HepG2 (cell line): ENCODE measurements around the gene CITED4. TPM values are rescaled to one million over a fixed set of nuclear protein-coding genes. Genes with fewer than 3 reads are reported as not detected.
A peak's percentile ranks its signal among the peaks of the same experiment; 100 is the strongest.

Source experiments
- ATAC-seq: fragments of 200-7000 bp; cut with Tn5 transposase; 3 replicates; pipeline ENCODE4 v1.9.1; 2020; ENCODE audit warnings: mild to moderate bottlenecking, moderate library complexity
- BruUV-seq: library from RNA; stranded (reverse); fragments of 400-500 nt; replicated peaks from 2 replicates; lab custom pipeline; 2021; lab: Mats Ljungman, UMichigan
- CTCF ChIA-PET: fragments of 300-600 bp; formaldehyde crosslinking; extraction: SDS; loops from one replicate; lab custom pipeline; 2021; ENCODE audit warnings: low total read pairs, inconsistent platforms, low intra/inter-chr PET ratio; lab: Yijun Ruan, JAX
- POLR2A ChIA-PET: fragments of 350-600 bp; sonication (Branson Sonifier 250); formaldehyde crosslinking; loops from one replicate; lab custom pipeline; 2020; ENCODE audit warnings: antibody characterized with exemption, inconsistent platforms; lab: Yijun Ruan, JAX
- DNase-seq: peaks from one replicate; pipeline ENCODE4 v3.0.0-alpha.2; 2015; ENCODE audit warnings: low spot score
- FAIRE-seq: peaks from 3 replicates; lab custom pipeline; 2011; peaks lifted over from hg19 to GRCh38; lab: Jason Lieb, UNC
- H2AFZ ChIP-seq: one replicate; pipeline ENCODE4 v1.6.1; 2011; ENCODE audit warnings: low read length, inconsistent platforms
- H3K27ac ChIP-seq: fragments of 300-600 bp; 3 replicates; pipeline ENCODE4 v1.8.0; 2011; ENCODE audit warnings: mixed run types, mild to moderate bottlenecking, mixed read lengths, low read length, inconsistent platforms; ENCODE audit not compliant: insufficient read depth; ENCODE audit errors: extremely low read length
- H3K27me3 ChIP-seq, 2 experiments: fragments of 200-600 bp in 1 of 2; 2 replicates in 1 of 2; 3 replicates in 1 of 2; pipeline versions ENCODE4 v1.6.0 to v1.8.0; 2011; ENCODE audit warnings: low read length in 2 of 2, mild to moderate bottlenecking in 2 of 2, moderate library complexity in 2 of 2, inconsistent platforms in 1 of 2; ENCODE audit not compliant: insufficient read depth in 2 of 2, control insufficient read depth in 1 of 2
- H3K36me3 ChIP-seq, 2 experiments: fragments of 200-600 bp in 1 of 2; replicated peaks in 1 of 2; 2 replicates in 1 of 2; 3 replicates in 1 of 2; pipeline versions ENCODE4 v1.5.1 to v1.8.0; 2011; ENCODE audit warnings: low read length in 2 of 2, inconsistent platforms in 1 of 2; ENCODE audit not compliant: insufficient read depth in 2 of 2, control insufficient read depth in 1 of 2
- H3K4me1 ChIP-seq: 2 replicates; pipeline ENCODE4 v1.5.1; 2012; ENCODE audit warnings: low read length, inconsistent platforms; ENCODE audit not compliant: insufficient read depth
- H3K4me2 ChIP-seq: 2 replicates; pipeline ENCODE4 v1.6.0; 2011; ENCODE audit warnings: low read depth, low read length, inconsistent platforms
- H3K4me3 ChIP-seq, 3 experiments: fragments of 200-600 bp in 1 of 3; sonication (generic), shearing (Covaris generic) in 1 of 3; replicated peaks in 1 of 3; 2 replicates each; pipeline ENCODE4 v1.5.1; 2011 to 2016; ENCODE audit warnings: low read length in 3 of 3, inconsistent platforms in 2 of 3, low read depth in 2 of 3, mild to moderate bottlenecking in 2 of 3, control low read depth in 1 of 3, mixed read lengths in 1 of 3; ENCODE audit not compliant: insufficient read depth in 1 of 3
- H3K79me2 ChIP-seq: one replicate; pipeline ENCODE4 v1.6.1; 2011; ENCODE audit warnings: low read length, inconsistent platforms; ENCODE audit not compliant: insufficient read depth
- H3K9ac ChIP-seq: 2 replicates; pipeline ENCODE4 v1.6.0; 2011; ENCODE audit warnings: mild to moderate bottlenecking, low read depth, low read length, inconsistent platforms; ENCODE audit not compliant: insufficient read depth
- H3K9me3 ChIP-seq: 2 replicates; pipeline ENCODE4 v1.5.1; 2012; ENCODE audit warnings: mild to moderate bottlenecking, low read length
- H4K20me1 ChIP-seq: 2 replicates; pipeline ENCODE4 v1.6.0; 2011; ENCODE audit warnings: inconsistent platforms, mild to moderate bottlenecking, low read length, moderate library complexity; ENCODE audit not compliant: insufficient read depth
- KLF6 ChIP-seq: IDR thresholded peaks from 2 replicates; pipeline ENCODE4 v1.8.0; 2016; ENCODE audit warnings: missing biosample characterization, missing genetic modification reagents
- MAF1 ChIP-seq: sonication (generic); formaldehyde crosslinking; IDR thresholded peaks from 2 replicates; pipeline ENCODE4 v1.5.0; 2020; ENCODE audit warnings: missing genetic modification reagents, borderline replicate concordance
- NFE2 ChIP-seq: sonication (generic); formaldehyde crosslinking; IDR thresholded peaks from 2 replicates; pipeline ENCODE4 v1.4.0; 2020; ENCODE audit warnings: missing genetic modification reagents
- TAF15 ChIP-seq: fragments of 200-400 bp; formaldehyde crosslinking; IDR thresholded peaks from one replicate; pipeline ENCODE4 v1.6.1; 2018; ENCODE audit warnings: mild to moderate bottlenecking, low read depth, low read length; ENCODE audit not compliant: poor library complexity, severe bottlenecking
- ZFAT ChIP-seq: sonication (generic); formaldehyde crosslinking; conservative IDR thresholded peaks from 2 replicates; pipeline ENCODE4 v1.8.1; 2023; ENCODE audit warnings: missing genetic modification reagents, inconsistent platforms
- ZNF451 ChIP-seq: sonication (generic); formaldehyde crosslinking; IDR thresholded peaks from 2 replicates; pipeline ENCODE4 v1.5.0; 2020; ENCODE audit warnings: mild to moderate bottlenecking, missing genetic modification reagents
- ZNF572 ChIP-seq: sonication (generic); formaldehyde crosslinking; IDR thresholded peaks from 2 replicates; pipeline ENCODE4 v1.5.1; 2020; ENCODE audit warnings: mild to moderate bottlenecking, missing genetic modification reagents
- ZNF672 ChIP-seq: sonication (generic); formaldehyde crosslinking; IDR thresholded peaks from 2 replicates; pipeline ENCODE4 v1.8.1; 2022; ENCODE audit warnings: missing genetic modification reagents
- ZNF75D ChIP-seq: sonication (generic); formaldehyde crosslinking; IDR thresholded peaks from 2 replicates; pipeline ENCODE4 v1.8.1; 2023; ENCODE audit warnings: missing genetic modification reagents, mild to moderate bottlenecking, borderline replicate concordance
- ZNF781 ChIP-seq: sonication (generic); formaldehyde crosslinking; IDR thresholded peaks from 2 replicates; pipeline ENCODE4 v1.5.1; 2020; ENCODE audit warnings: borderline replicate concordance, mild to moderate bottlenecking, missing genetic modification reagents; ENCODE audit errors: not compliant biosample characterization
- WGBS: methylation state at CpG from one replicate; pipeline ENCODE4 v1.1.6; 2017; ENCODE audit warnings: low lambda C conversion rate; 5-methylcytosine and 5-hydroxymethylcytosine counted together
- in situ Hi-C: cut with HindIII; loops from 2 replicates; pipeline ENCODE4 v1.10.0; 2017; ENCODE audit warnings: low pct_unique_long_range_greater_than_20kb; ENCODE audit not compliant: extremely low pct_ligation_motif_present
- intact Hi-C: fragments of 100-400 bp; cut with micrococcal nuclease; formaldehyde crosslinking; loops from one replicate; pipeline ENCODE4 v1.10.0; 2022; ENCODE audit not compliant: unreplicated experiment
- polyA plus RNA-seq, 8 experiments: library from polyadenylated mRNA; depleted of rRNA in 3 of 8; stranded (reverse) in 7 of 8; unstranded in 1 of 8; fragments of >200 nt; fragmentation: Illumina TruSeq in 4 of 8; extraction: Trizol in 4 of 8; gene quantifications; 2 replicates each; pipeline versions ENCODE4 v1.2.1 to v1.2.3, GENCODE V29; 2011 to 2016; ENCODE audit warnings: low read depth in 4 of 8, missing spikeins in 1 of 8, mixed read lengths in 1 of 8; ENCODE audit not compliant: insufficient read depth in 1 of 8
- total RNA-seq, 5 experiments: library from RNA; depleted of rRNA; stranded (reverse); fragments of >200 nt; fragmentation: Illumina TruSeq; extraction: Trizol; gene quantifications; 2 replicates each; pipeline ENCODE4 v1.2.3, GENCODE V29; 2016; ENCODE audit warnings: low read depth in 1 of 5
- TF ChIP-seq, protein P1 (sequence below): sonication (generic); formaldehyde crosslinking; IDR thresholded peaks from 2 replicates; pipeline ENCODE4 v1.5.1; 2020; ENCODE audit warnings: missing genetic modification reagents, mild to moderate bottlenecking, borderline replicate concordance
- TF ChIP-seq, protein P2 (sequence below): sonication (generic); formaldehyde crosslinking; IDR thresholded peaks from 2 replicates; pipeline ENCODE4 v1.9.0; 2022; ENCODE audit warnings: low read depth, missing genetic modification reagents
- TF ChIP-seq, protein P3 (sequence below): IDR thresholded peaks from 2 replicates; pipeline ENCODE4 v1.6.1; 2016; ENCODE audit warnings: mild to moderate bottlenecking, missing biosample characterization, missing genetic modification reagents

The CITED4 gene
- total and polyA plus RNA-seq, 2 of the 13 experiments (the other 11 are each of a cell fraction or from before 2014, with no cell fraction given): 1.5 to 9.9 TPM

DNA sequence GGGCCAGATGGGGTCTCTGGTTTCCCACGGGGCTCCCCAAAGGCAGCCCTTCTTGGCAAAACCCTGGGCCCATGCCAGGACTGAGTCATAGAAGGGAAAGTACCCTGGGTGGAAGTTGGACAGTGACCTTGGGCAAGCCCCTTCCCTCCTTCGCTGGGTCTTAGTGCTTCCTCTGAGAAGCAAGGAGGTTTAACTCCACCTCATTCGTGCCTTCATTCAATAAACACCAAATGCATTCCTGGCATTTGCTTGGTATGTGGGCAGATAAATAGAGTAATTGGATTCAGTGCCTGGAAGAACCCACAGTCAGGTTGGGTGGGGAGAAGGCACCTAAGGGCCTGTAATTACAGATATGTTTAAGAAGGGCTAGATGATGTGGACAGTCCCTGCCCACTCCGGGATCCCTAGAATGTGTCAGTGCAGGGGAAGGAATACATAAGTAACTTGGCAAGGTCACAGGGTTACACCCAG lies 36.3 kb upstream of the CITED4 start:
- CTCF ChIA-PET: no interaction called here
- Histone ChIP-seq H3K4me2 (no peak overlapping the region), H3K79me2 (no peaks in the 10 kb centered on the region), H3K27ac (no peak overlapping the region), H2AFZ (no peak overlapping the region), H3K9me3 (peaks cover 19% of the 10 kb centered on the region), H3K4me1 (peaks cover 33% of the 10 kb centered on the region), H3K4me3 (no peak overlapping the region), H4K20me1 (no peaks in the 10 kb centered on the region), H3K9ac (no peak overlapping the region), H3K36me3 (no peaks in the 10 kb centered on the region), H3K27me3 (peaks cover 1 to 2% of the 10 kb centered on the region in 2 experiments; a peak in 2 of 5 replicates)
- 27% methylated on average over 1 of the region's 4 CpGs for WGBS
- DNase-seq: no peak
- intact Hi-C loops: no loop called here
- no TSS peak for BruUV-seq
- no peak for FAIRE-seq
- POLR2A ChIA-PET: no interaction called here
- TF ChIP-seq ZFAT (CRISPR knock-in tag): no peak
- TF ChIP-seq KLF6: no peak
- TF ChIP-seq, all 625 proteins: peak for 0
- in situ Hi-C loops: no loop called here
- ATAC-seq: no peak

DNA sequence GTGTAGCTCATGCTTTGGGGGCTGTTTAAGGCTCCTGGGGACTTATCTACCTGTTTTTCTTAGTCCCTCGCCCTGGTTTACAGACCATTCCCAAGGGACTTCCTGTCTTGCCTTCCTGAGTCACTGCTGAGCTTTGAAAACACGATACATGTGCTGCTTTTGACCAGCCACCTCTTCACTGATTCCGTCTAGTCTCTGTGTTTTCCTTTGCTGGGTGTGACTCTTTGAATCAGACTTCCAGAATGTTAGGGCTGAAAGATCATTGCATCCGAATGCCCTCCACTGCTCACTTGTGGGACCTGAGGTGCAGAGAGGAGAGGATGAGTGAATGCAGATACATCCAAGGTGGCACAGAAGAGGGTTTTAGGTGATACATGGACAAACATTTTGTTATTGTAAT lies 35.4 kb upstream of the CITED4 start:
- ATAC-seq: no peak
- Histone ChIP-seq H4K20me1 (no peaks in the 10 kb centered on the region), H3K4me2 (peak overlapping the region; percentile 50; the same call in 1 of the 2 replicates), H3K27ac (no peak overlapping the region), H3K79me2 (no peaks in the 10 kb centered on the region), H3K4me1 (peaks cover 34% of the 10 kb centered on the region), H3K9me3 (peaks cover 22% of the 10 kb centered on the region), H3K4me3 (no peak overlapping the region), H3K27me3 (peaks cover 1 to 2% of the 10 kb centered on the region in 2 experiments; a peak in 1 of 5 replicates), H2AFZ (peak overlapping the region; percentile 81), H3K9ac (no peak overlapping the region), H3K36me3 (no peaks in the 10 kb centered on the region)
- ChIA-PET POLR2A (interaction anchor here (1.2 kb wide), 1 partner anchor 28 kb away, joined by 3 read pairs; no protein-coding TSS in a partner anchor), CTCF (no interaction called here)
- no peak for FAIRE-seq
- intact Hi-C loops: no loop called here
- TF ChIP-seq ZNF572 (CRISPR knock-in tag) (no peak), ZNF75D (CRISPR knock-in tag) (no peak), ZNF451 (no peak), ZNF672 (no peak), TAF15 (no peak), MAF1 (CRISPR knock-in tag) (no peak), NFE2 (no peak), ZNF781 (CRISPR knock-in tag) (no peak)
- TF ChIP-seq, protein P1, sequence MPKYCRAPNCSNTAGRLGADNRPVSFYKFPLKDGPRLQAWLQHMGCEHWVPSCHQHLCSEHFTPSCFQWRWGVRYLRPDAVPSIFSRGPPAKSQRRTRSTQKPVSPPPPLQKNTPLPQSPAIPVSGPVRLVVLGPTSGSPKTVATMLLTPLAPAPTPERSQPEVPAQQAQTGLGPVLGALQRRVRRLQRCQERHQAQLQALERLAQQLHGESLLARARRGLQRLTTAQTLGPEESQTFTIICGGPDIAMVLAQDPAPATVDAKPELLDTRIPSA (CRISPR knock-in tag): no peak
- TF ChIP-seq, protein P2, sequence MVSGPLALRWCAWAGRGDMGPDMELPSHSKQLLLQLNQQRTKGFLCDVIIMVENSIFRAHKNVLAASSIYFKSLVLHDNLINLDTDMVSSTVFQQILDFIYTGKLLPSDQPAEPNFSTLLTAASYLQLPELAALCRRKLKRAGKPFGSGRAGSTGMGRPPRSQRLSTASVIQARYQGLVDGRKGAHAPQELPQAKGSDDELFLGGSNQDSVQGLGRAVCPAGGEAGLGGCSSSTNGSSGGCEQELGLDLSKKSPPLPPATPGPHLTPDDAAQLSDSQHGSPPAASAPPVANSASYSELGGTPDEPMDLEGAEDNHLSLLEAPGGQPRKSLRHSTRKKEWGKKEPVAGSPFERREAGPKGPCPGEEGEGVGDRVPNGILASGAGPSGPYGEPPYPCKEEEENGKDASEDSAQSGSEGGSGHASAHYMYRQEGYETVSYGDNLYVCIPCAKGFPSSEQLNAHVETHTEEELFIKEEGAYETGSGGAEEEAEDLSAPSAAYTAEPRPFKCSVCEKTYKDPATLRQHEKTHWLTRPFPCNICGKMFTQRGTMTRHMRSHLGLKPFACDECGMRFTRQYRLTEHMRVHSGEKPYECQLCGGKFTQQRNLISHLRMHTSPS (CRISPR knock-in tag): no peak
- TF ChIP-seq, protein P3, sequence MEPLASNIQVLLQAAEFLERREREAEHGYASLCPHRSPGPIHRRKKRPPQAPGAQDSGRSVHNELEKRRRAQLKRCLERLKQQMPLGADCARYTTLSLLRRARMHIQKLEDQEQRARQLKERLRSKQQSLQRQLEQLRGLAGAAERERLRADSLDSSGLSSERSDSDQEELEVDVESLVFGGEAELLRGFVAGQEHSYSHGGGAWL (CRISPR knock-in tag): no peak
- BruUV-seq: no TSS peak
- no peak for DNase-seq
- 6% methylated on average over 4 of the region's 4 CpGs for WGBS
- in situ Hi-C loops: no loop called here
